K562 (cell line): ENCODE data around the gene CPN2. TPM values are rescaled to one million over a fixed set of nuclear protein-coding genes. Genes with fewer than 3 reads are reported as not detected.
A peak's percentile ranks its signal among the peaks of the same experiment; 100 is the strongest.

ENCODE experiments used
- BRCA1 ChIP-seq, 2 experiments: fragments of 450-650 bp in 1 of 2; sonication (generic) in 1 of 2; formaldehyde crosslinking in 1 of 2; IDR thresholded peaks; 2 replicates each; pipeline versions ENCODE4 v1.5.0 to v1.6.1; 2017 to 2020; ENCODE audit warnings: mild to moderate bottlenecking in 1 of 2, missing genetic modification reagents in 1 of 2
- LARP7 ChIP-seq: fragments of 450-650 bp; IDR thresholded peaks from 2 replicates; pipeline ENCODE4 v1.6.1; 2016
- MYC ChIP-seq, 2 experiments: fragments of 250-450 bp in 1 of 2; sonication (Bioruptor Pico) in 1 of 2; IDR thresholded peaks; 2 replicates each; pipeline versions ENCODE4 v1.5.1 to v1.6.1; 2012 to 2021; ENCODE audit warnings: low read depth in 2 of 2, borderline replicate concordance in 1 of 2, improper control_type of control experiment in 1 of 2, low read length in 1 of 2, mild to moderate bottlenecking in 1 of 2, moderate library complexity in 1 of 2
- SMC3 ChIP-seq: conservative IDR thresholded peaks from 2 replicates; pipeline ENCODE4 v1.6.1; 2011; ENCODE audit warnings: low read depth, low read length, improper control_type of control experiment; ENCODE audit not compliant: insufficient read depth
- STAT5B ChIP-seq: fragments of 250-450 bp; sonication (Bioruptor Pico); IDR thresholded peaks from 2 replicates; pipeline ENCODE4 v1.8.0; 2021; ENCODE audit warnings: mild to moderate bottlenecking, inconsistent platforms
- TAF1 ChIP-seq: IDR thresholded peaks from 2 replicates; pipeline ENCODE4 v1.6.1; 2011; ENCODE audit warnings: mild to moderate bottlenecking, low read length, moderate library complexity; ENCODE audit not compliant: insufficient read depth, control insufficient read depth, severe bottlenecking; ENCODE audit errors: extremely low read depth
- ZNF232 ChIP-seq: sonication (generic); formaldehyde crosslinking; IDR thresholded peaks from 2 replicates; pipeline ENCODE4 v1.8.0; 2022; ENCODE audit warnings: mild to moderate bottlenecking, missing genetic modification reagents
- polyA plus RNA-seq, 8 experiments: library from polyadenylated mRNA; depleted of rRNA in 4 of 8; stranded (reverse) in 5 of 8; unstranded in 3 of 8; fragments of >200 nt; fragmentation: Nextera tagmentation in 2 of 8; fragmentation: Illumina TruSeq in 1 of 8; extraction: Ambion mirVana in 2 of 8; extraction: Trizol in 1 of 8; gene quantifications; 2 replicates each; pipeline versions ENCODE4 v1.2.1 to v1.2.3, GENCODE V29; 2011 to 2014; ENCODE audit warnings: inconsistent platforms in 1 of 8, missing spikeins in 1 of 8
- total RNA-seq, 7 experiments: library from RNA; depleted of rRNA in 6 of 7; stranded (reverse); fragments of >200 nt in 6 of 7; fragmentation: Illumina TruSeq in 2 of 7; extraction: Trizol in 2 of 7; gene quantifications; 2 replicates each; pipeline versions ENCODE4 v1.2.1 to v1.2.3, GENCODE V29; 2011 to 2021; ENCODE audit warnings: low replicate concordance in 1 of 7
- TF ChIP-seq, protein P1 (sequence below): fragments of 450-650 bp; formaldehyde crosslinking; IDR thresholded peaks from 2 replicates; pipeline ENCODE4 v1.4.0; 2022; ENCODE audit warnings: mild to moderate bottlenecking, moderate library complexity
- TF ChIP-seq, protein P2 (sequence below): fragments of 450-650 bp; IDR thresholded peaks from 2 replicates; pipeline ENCODE4 v1.6.1; 2016; ENCODE audit warnings: antibody characterized with exemption
- TF ChIP-seq, protein P3 (sequence below), 2 experiments: IDR thresholded peaks; 2 replicates each; pipeline ENCODE4 v1.6.1; 2011; ENCODE audit warnings: borderline replicate concordance in 1 of 2, control low read depth in 1 of 2, low read depth in 1 of 2, low read length in 1 of 2, mild to moderate bottlenecking in 1 of 2, mixed read lengths in 1 of 2, moderate library complexity in 1 of 2; ENCODE audit not compliant: insufficient read depth in 1 of 2, insufficient read length in 1 of 2, poor library complexity in 1 of 2, severe bottlenecking in 1 of 2; ENCODE audit errors: extremely low read depth in 1 of 2

Gene CPN2
- total and polyA plus RNA-seq, 9 of the 15 experiments (the other 6 are each of a cell fraction or from before 2014, with no cell fraction given), result not detected

DNA sequence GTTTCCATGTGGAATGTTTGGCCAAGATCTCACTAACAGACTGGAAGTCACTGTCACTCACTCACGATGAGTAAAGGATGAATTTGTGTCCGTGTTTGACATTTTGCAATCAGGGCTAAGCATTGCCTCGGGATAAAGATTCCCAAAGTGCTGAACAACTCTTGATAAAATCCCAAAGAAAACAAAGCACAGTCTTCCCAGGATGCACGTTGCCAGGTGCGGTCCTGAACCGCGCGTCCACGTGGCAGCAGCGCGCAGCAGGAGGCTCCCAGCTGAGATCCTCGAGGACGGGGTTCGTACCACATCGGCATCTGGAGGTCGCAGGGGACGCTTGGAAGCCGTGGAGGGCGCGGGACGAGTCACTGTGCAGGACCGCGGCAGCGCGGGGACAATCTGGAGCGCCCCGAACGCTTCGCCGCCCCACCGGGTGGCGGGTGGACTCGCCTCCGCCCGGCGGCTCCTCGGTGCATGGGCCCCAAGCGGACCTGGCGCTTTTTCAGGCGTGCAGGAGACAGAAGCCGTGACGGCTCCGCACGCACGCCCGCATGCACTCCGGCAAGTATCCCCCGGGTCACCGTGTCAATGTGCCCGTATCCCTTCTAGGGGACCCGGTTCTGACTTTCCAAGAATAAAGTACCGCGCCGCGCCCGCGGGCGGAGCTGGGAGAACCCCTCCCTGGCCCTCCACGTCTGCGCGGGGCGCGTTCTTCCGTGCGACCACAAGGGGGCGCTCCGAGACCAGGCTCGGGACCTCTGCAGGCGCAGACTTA is 17.7 kb downstream of the CPN2 start (continued):
- TF ChIP-seq MYC (IDR thresholded peaks at IDR 0.05; ENCODE audit: low read depth, low read length) (peak; percentile 68), MYC (CRISPR knock-in tag; IDR thresholded peaks at IDR 0.05; ENCODE audit: borderline replicate concordance, low read depth) (peak; percentile 79; the same call in 1 of the 2 replicates), TAF1 (no peak), ZNF232 (no peak), LARP7 (no peak), SMC3 (peak; percentile 95), BRCA1 (IDR thresholded peaks at IDR 0.05) (no peak), BRCA1 (CRISPR knock-in tag; IDR thresholded peaks at IDR 0.05) (no peak), STAT5B (CRISPR knock-in tag) (no peak)
- TF ChIP-seq, protein P1, sequence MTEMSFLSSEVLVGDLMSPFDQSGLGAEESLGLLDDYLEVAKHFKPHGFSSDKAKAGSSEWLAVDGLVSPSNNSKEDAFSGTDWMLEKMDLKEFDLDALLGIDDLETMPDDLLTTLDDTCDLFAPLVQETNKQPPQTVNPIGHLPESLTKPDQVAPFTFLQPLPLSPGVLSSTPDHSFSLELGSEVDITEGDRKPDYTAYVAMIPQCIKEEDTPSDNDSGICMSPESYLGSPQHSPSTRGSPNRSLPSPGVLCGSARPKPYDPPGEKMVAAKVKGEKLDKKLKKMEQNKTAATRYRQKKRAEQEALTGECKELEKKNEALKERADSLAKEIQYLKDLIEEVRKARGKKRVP (CRISPR knock-in tag), result no peak
- TF ChIP-seq, protein P2, sequence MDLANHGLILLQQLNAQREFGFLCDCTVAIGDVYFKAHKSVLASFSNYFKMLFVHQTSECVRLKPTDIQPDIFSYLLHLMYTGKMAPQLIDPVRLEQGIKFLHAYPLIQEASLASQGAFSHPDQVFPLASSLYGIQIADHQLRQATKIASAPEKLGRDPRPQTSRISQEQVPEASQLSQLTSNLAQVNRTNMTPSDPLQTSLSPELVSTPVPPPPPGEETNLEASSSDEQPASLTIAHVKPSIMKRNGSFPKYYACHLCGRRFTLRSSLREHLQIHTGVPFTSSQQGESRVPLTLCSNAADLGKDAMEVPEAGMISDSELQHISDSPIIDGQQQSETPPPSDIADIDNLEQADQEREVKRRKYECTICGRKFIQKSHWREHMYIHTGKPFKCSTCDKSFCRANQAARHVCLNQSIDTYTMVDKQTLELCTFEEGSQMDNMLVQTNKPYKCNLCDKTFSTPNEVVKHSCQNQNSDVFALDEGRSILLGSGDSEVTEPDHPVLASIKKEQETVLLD, result peak; percentile 58; the same call in 1 of the 2 replicates
- TF ChIP-seq, protein P3, sequence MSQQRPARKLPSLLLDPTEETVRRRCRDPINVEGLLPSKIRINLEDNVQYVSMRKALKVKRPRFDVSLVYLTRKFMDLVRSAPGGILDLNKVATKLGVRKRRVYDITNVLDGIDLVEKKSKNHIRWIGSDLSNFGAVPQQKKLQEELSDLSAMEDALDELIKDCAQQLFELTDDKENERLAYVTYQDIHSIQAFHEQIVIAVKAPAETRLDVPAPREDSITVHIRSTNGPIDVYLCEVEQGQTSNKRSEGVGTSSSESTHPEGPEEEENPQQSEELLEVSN (IDR thresholded peaks at IDR 0.05; ENCODE audit: borderline replicate concordance in 1 of 2, extremely low read depth in 1 of 2, insufficient read depth in 1 of 2, insufficient read length in 1 of 2, low read depth in 1 of 2, low read length in 1 of 2, poor library complexity in 1 of 2, severe bottlenecking in 1 of 2), result peak; percentile 84 to 91
